ENCODE measurements around the gene RIMKLA. TPM values are rescaled to one million over a fixed set of nuclear protein-coding genes. Genes with fewer than 3 reads are reported as not detected.

The RIMKLA gene
- total RNA-seq, 4 donors from 2014 or later = 2.9 to 7.0 (median 4.0) TPM

DNA sequence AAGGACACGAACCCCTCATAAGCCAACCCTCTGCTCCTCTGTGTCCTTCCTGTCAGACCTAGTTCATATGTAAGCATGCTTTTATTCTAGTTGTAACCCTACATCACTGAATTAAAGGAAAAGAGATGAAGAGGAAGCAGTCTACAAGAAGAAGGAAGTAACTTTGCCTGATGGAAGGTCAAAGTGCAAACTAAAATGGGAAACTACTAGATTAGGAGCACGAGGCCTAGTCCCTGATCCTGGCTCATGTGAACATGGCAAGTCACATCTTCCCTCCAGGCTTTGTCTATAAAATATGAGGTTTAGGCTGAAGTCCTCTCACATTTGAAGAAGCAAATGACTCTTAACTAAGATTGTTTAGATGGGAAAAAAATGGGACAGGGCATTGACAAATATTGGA lies 62.1 kb downstream of the RIMKLA start:
- no peak for ATAC-seq
- no peaks in the 10 kb centered on the region for H3K36me3 ChIP-seq
- no peaks in the 10 kb centered on the region for H3K9me3 ChIP-seq
- no peaks in the 10 kb centered on the region for H3K27me3 ChIP-seq
- no peak overlapping the region for H3K4me3 ChIP-seq
- WGBS, 2 donors (ENCODE audit: low coverage in 1 of 2) = 12% methylated on average over 2 of the region's 2 CpGs; no CpG with 5 or more reads in 1 of the 2 donors
- TF ChIP-seq, protein P1, sequence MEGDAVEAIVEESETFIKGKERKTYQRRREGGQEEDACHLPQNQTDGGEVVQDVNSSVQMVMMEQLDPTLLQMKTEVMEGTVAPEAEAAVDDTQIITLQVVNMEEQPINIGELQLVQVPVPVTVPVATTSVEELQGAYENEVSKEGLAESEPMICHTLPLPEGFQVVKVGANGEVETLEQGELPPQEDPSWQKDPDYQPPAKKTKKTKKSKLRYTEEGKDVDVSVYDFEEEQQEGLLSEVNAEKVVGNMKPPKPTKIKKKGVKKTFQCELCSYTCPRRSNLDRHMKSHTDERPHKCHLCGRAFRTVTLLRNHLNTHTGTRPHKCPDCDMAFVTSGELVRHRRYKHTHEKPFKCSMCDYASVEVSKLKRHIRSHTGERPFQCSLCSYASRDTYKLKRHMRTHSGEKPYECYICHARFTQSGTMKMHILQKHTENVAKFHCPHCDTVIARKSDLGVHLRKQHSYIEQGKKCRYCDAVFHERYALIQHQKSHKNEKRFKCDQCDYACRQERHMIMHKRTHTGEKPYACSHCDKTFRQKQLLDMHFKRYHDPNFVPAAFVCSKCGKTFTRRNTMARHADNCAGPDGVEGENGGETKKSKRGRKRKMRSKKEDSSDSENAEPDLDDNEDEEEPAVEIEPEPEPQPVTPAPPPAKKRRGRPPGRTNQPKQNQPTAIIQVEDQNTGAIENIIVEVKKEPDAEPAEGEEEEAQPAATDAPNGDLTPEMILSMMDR (IDR thresholded peaks at IDR 0.05) = no peak
- H3K4me1 ChIP-seq = no peaks in the 10 kb centered on the region
- H3K27ac ChIP-seq = no peak overlapping the region

DNA sequence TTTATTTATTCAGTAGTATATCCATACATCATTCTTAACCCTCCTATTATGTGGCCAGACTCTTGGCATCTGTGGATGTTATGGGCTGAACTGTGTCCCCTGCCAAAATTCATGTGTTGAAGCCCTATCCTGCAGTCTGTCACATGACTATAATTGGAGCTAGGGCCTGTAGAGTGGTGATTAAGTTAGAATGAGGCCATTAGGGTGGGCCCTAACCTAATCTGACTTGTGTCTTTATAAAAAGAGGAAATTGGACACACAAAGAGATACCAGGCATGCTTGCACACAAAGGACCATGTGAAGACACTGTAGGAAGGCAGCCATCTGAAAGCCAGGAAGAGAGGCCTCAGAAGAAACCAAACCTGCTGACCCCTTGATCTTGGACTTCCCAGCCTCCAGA lies 68.7 kb downstream of the RIMKLA start:
- H3K9me3 ChIP-seq = no peaks in the 10 kb centered on the region
- no peak overlapping the region for H3K27ac ChIP-seq
- no peaks in the 10 kb centered on the region for H3K4me1 ChIP-seq
- H3K36me3 ChIP-seq = no peaks in the 10 kb centered on the region
- H3K27me3 ChIP-seq = no peaks in the 10 kb centered on the region
- TF ChIP-seq POLR2A (IDR thresholded peaks at IDR 0.05) (no peak), EP300 (IDR thresholded peaks at IDR 0.05) (no peak), POLR2AphosphoS5 (IDR thresholded peaks at IDR 0.05) (no peak)
- TF ChIP-seq, protein P1 (IDR thresholded peaks at IDR 0.05) = no peak
- no peak overlapping the region for H3K4me3 ChIP-seq
- no peak for ATAC-seq

DNA sequence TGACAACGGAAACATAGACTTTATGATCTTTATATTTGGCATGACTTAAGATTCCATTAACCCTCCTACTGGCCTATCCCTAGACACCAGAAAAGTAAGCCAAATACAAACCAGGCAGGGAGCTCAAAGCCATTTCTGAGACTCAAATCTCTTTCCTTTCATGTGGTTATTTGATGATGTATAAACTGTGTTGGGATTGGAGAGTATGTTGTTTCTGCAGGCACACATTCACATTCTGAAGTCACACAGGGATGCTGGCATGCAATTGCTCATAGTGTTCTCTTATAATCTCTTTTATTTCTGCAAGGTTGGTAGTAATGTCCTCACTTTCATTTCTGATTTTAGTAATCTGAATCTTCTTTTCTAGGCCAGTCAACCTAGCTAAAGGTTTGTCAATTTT lies 69.5 kb downstream of the RIMKLA start:
- WGBS, 2 donors (ENCODE audit: low coverage in 1 of 2) = 63 to 100% methylated on average over 1 of the region's 1 CpG
- TF ChIP-seq POLR2A (IDR thresholded peaks at IDR 0.05) (no peak), POLR2AphosphoS5 (IDR thresholded peaks at IDR 0.05) (no peak), EP300 (IDR thresholded peaks at IDR 0.05) (no peak)
- TF ChIP-seq, protein P1 (IDR thresholded peaks at IDR 0.05) = no peak

DNA sequence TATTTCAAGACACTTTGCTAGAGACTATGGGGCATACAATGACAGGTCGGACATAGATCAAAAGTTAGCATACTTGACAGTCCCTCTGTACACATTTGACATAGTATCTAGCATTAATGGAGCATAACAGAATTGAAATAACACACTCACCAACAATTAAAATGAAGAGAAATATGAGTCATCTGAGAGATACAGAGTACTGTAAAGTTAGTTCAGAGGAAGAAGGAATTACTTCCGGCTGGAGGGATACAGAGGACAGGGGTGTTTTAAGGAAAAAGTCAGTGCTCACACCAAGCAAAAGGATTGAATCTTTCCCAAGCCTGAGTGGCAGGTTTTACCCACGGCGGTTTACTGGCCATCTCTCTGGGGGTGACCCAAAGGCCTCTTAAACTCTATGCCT lies 72.8 kb downstream of the RIMKLA start:
- ATAC-seq = no peak
- TF ChIP-seq POLR2A (IDR thresholded peaks at IDR 0.05) (no peak), POLR2AphosphoS5 (IDR thresholded peaks at IDR 0.05) (no peak), EP300 (IDR thresholded peaks at IDR 0.05) (no peak)
- TF ChIP-seq, protein P1 (IDR thresholded peaks at IDR 0.05) = no peak
- Histone ChIP-seq H3K4me3 (no peak overlapping the region), H3K27me3 (no peaks in the 10 kb centered on the region), H3K9me3 (no peaks in the 10 kb centered on the region), H3K36me3 (peaks cover 0 to 6% of the 10 kb centered on the region in 2 donors), H3K4me1 (peaks cover 0 to 28% (median 9%) of the 10 kb centered on the region in 3 donors), H3K27ac (no peak overlapping the region)
- 77 to 78% methylated on average over 4 of the region's 4 CpGs for WGBS, 2 donors (ENCODE audit: low coverage in 1 of 2)

More for the DNA sequence above, 69.5 kb downstream of the RIMKLA start:
- H3K9me3 ChIP-seq = no peaks in the 10 kb centered on the region
- H3K4me1 ChIP-seq = peaks cover 0 to 3% (median 0%) of the 10 kb centered on the region in 3 donors
- H3K27ac ChIP-seq = no peak overlapping the region
- no peak for ATAC-seq
- H3K27me3 ChIP-seq = no peaks in the 10 kb centered on the region
- no peaks in the 10 kb centered on the region for H3K36me3 ChIP-seq
- H3K4me3 ChIP-seq = no peak overlapping the region

DNA sequence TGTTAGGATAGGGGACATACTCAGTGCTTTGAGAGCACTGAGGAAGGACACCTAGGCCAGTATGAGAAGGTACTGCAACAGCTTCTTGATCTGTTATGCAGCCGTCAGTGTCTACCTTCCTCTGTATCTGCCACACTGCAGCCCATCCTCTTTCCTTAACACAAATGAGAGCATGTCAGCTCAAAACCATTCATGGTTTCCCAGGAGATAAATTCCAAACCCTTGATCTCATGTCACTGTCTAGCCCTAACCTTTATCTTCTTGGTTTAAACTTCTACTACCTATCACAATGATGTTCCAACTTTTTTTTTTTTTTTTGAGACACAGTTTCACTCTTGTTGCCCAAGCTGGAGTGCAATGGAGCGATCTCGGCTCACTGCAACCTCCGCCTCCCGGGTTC lies 73.8 kb downstream of the RIMKLA start:
- Histone ChIP-seq H3K27me3 (no peaks in the 10 kb centered on the region), H3K4me3 (no peak overlapping the region), H3K9me3 (no peaks in the 10 kb centered on the region), H3K27ac (no peak overlapping the region), H3K4me1 (peaks cover 0 to 31% (median 9%) of the 10 kb centered on the region in 3 donors), H3K36me3 (peaks cover 0 to 15% of the 10 kb centered on the region in 2 donors)
- TF ChIP-seq POLR2A (IDR thresholded peaks at IDR 0.05) = no peak
- TF ChIP-seq POLR2AphosphoS5 (IDR thresholded peaks at IDR 0.05) = no peak
- TF ChIP-seq EP300 (IDR thresholded peaks at IDR 0.05) = no peak
- TF ChIP-seq, protein P1 (IDR thresholded peaks at IDR 0.05) = no peak
- 95 to 100% methylated on average over 5 of the region's 5 CpGs for WGBS, 2 donors (ENCODE audit: low coverage in 1 of 2)
- ATAC-seq = no peak

Measured in gastroesophageal sphincter (tissue), 4 donors.